Skeletal muscle tissue (tissue), 4 donors: Measurements from ENCODE around the gene CIAO3. TPM values are rescaled to one million over a fixed set of nuclear protein-coding genes. Genes with fewer than 3 reads are reported as not detected.
A peak's percentile ranks its signal among the peaks of the same experiment; 100 is the strongest.

Experiments used
- H3K27ac ChIP-seq: one replicate; pipeline ENCODE4 v1.7.0; 2013; ENCODE audit warnings: mild to moderate bottlenecking, low read depth, low read length, inconsistent platforms
- H3K27me3 ChIP-seq, 3 donors: one replicate each; pipeline ENCODE4 v1.7.0; 2013; ENCODE audit warnings: low read length in 3 of 3; ENCODE audit not compliant: control insufficient read depth in 3 of 3, insufficient read depth in 3 of 3
- H3K36me3 ChIP-seq, 3 donors: one replicate each; pipeline ENCODE4 v1.7.0; 2013; ENCODE audit warnings: low read length in 3 of 3; ENCODE audit not compliant: control insufficient read depth in 3 of 3, insufficient read depth in 3 of 3
- H3K4me1 ChIP-seq, 3 donors: one replicate each; pipeline ENCODE4 v1.7.0; 2013; ENCODE audit warnings: low read length in 3 of 3, mild to moderate bottlenecking in 3 of 3; ENCODE audit not compliant: control insufficient read depth in 3 of 3, insufficient read depth in 3 of 3
- H3K4me3 ChIP-seq, 3 donors: one replicate each; pipeline ENCODE4 v1.7.0; 2013; ENCODE audit warnings: low read length in 3 of 3
- H3K9ac ChIP-seq, 3 donors: one replicate each; pipeline ENCODE4 v1.7.0; 2013; ENCODE audit warnings: low read length in 3 of 3, mild to moderate bottlenecking in 3 of 3, moderate library complexity in 2 of 3, low read depth in 1 of 3
- H3K9me3 ChIP-seq, 3 donors: one replicate each; pipeline ENCODE4 v1.7.0; 2013; ENCODE audit warnings: low read length in 3 of 3; ENCODE audit not compliant: control insufficient read depth in 3 of 3
- total RNA-seq: library from RNA; depleted of rRNA; stranded (reverse); fragments of >200 nt; gene quantifications from one replicate; pipeline ENCODE4 v1.2.3, GENCODE V29; 2014
- donor health status: Osteomylitis.

Gene CIAO3
- total RNA-seq, 1 donor from 2014 or later: 43.3 TPM

- peaks cover 0 to 2% (median 0%) of the 10 kb centered on the region in 3 donors for H3K36me3 ChIP-seq
- H3K27ac ChIP-seq: no peak overlapping the region
- H3K4me3 ChIP-seq: no peak overlapping the region
- no peak overlapping the region for H3K9ac ChIP-seq
- no peaks in the 10 kb centered on the region for H3K9me3 ChIP-seq
- H3K4me1 ChIP-seq: peaks cover 31 to 38% (median 33%) of the 10 kb centered on the region in 3 donors
- peaks cover 22 to 39% (median 23%) of the 10 kb centered on the region in 3 donors for H3K27me3 ChIP-seq
Measured at GRCh38 chr16:724188-725040, 16.4 kb downstream of the CIAO3 start.

DNA sequence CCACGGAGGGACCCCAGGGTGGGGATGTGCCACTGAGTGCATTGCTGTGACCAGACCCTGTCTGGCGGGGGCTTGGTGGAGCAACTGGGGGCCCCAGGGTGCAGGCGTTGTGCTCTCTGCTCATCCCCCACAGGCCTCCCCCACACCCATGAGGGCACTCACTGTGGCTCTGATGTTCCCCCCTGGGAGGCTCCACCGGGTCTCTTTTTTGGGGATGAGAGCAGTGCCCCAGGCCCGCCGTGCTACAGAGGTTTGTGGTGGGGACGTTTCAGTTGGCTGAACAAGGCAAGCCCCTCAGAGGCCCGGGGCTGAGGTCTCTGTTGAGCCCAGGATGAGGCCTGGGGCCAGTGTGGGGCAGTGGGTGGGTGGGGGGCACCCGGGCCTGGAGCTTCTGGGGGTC lies 17.1 kb downstream of the CIAO3 start:
- Histone ChIP-seq H3K4me3 (no peak overlapping the region), H3K27ac (no peak overlapping the region), H3K36me3 (peaks cover 0 to 2% (median under 1%) of the 10 kb centered on the region in 3 donors), H3K9ac (no peak overlapping the region), H3K27me3 (peaks cover 22 to 33% (median 23%) of the 10 kb centered on the region in 3 donors), H3K4me1 (peaks cover 36 to 43% (median 37%) of the 10 kb centered on the region in 3 donors), H3K9me3 (no peaks in the 10 kb centered on the region)

GRCh38 chr16:722835-723633 lies 17.8 kb downstream of the CIAO3 start:
- Histone ChIP-seq H3K9me3 (no peaks in the 10 kb centered on the region), H3K9ac (no peak overlapping the region), H3K36me3 (peaks cover 0 to 2% (median 2%) of the 10 kb centered on the region in 3 donors), H3K27me3 (peaks cover 22 to 29% (median 23%) of the 10 kb centered on the region in 3 donors), H3K4me3 (no peak overlapping the region), H3K4me1 (peaks cover 34 to 40% (median 36%) of the 10 kb centered on the region in 3 donors), H3K27ac (no peak overlapping the region)

- Histone ChIP-seq H3K36me3 (peaks cover 0 to 2% (median 2%) of the 10 kb centered on the region in 3 donors), H3K27ac (no peak overlapping the region), H3K9me3 (no peaks in the 10 kb centered on the region), H3K27me3 (peaks cover 15 to 22% (median 16%) of the 10 kb centered on the region in 3 donors), H3K4me1 (peaks cover 26 to 33% (median 29%) of the 10 kb centered on the region in 3 donors), H3K4me3 (peak overlapping the region; percentile 30 to 89 (median 88)), H3K9ac (peak overlapping the region in 2 of 3 donors; percentile 88 to 97)
Measured at GRCh38 chr16:721765-722540, 18.8 kb downstream of the CIAO3 start.

- H3K4me1 ChIP-seq: peaks cover 26 to 35% (median 30%) of the 10 kb centered on the region in 3 donors
- H3K27ac ChIP-seq: peak within 1 kb of the TSS; percentile 79
- H3K9ac ChIP-seq: peak within 1 kb of the TSS; percentile 80 to 97 (median 88)
- H3K27me3 ChIP-seq: peaks cover 9 to 17% (median 11%) of the 10 kb centered on the region in 3 donors
- peak within 1 kb of the TSS; percentile 71 to 89 (median 88) for H3K4me3 ChIP-seq
- peaks cover 0 to 2% (median 2%) of the 10 kb centered on the region in 3 donors for H3K36me3 ChIP-seq
- H3K9me3 ChIP-seq: no peaks in the 10 kb centered on the region
Measured at GRCh38 chr16:720990-721764, 19.6 kb downstream of the CIAO3 start, which contains the start of gene ANTKMT. Gene ANTKMT, plus strand, starts transcription at chr16:721146. Its CDS starts 129 bp downstream, at chr16:721275.

GRCh38 chr16:720447-720989 lies 20.3 kb downstream of the CIAO3 start:
- peak overlapping the region; percentile 80 to 97 (median 88) for H3K9ac ChIP-seq
- H3K9me3 ChIP-seq: no peaks in the 10 kb centered on the region
- H3K4me3 ChIP-seq: peak overlapping the region; percentile 71 to 89 (median 88)
- peaks cover 2 to 10% (median 4%) of the 10 kb centered on the region in 3 donors for H3K27me3 ChIP-seq
- peaks cover 0 to 2% (median 2%) of the 10 kb centered on the region in 3 donors for H3K36me3 ChIP-seq
- peak overlapping the region; percentile 79 for H3K27ac ChIP-seq
- H3K4me1 ChIP-seq: peaks cover 29 to 40% (median 35%) of the 10 kb centered on the region in 3 donors

- peak overlapping the region; percentile 79 for H3K27ac ChIP-seq
- peak overlapping the region; percentile 80 to 97 (median 88) for H3K9ac ChIP-seq
- H3K27me3 ChIP-seq: peaks cover 0 to 5% (median 0%) of the 10 kb centered on the region in 3 donors
- peaks cover 0 to 2% (median 2%) of the 10 kb centered on the region in 3 donors for H3K36me3 ChIP-seq
- peaks cover 29 to 42% (median 35%) of the 10 kb centered on the region in 3 donors for H3K4me1 ChIP-seq
- H3K4me3 ChIP-seq: peak overlapping the region; percentile 71 to 89 (median 88)
- H3K9me3 ChIP-seq: no peaks in the 10 kb centered on the region
Measured at GRCh38 chr16:719815-720446, 20.9 kb downstream of the CIAO3 start.

- Histone ChIP-seq H3K9ac (peak overlapping the region in 1 of 3 donors; percentile 45), H3K27me3 (peaks cover 0 to 3% (median 3%) of the 10 kb centered on the region in 3 donors), H3K36me3 (peaks cover 0 to 2% (median 2%) of the 10 kb centered on the region in 3 donors), H3K4me1 (peaks cover 37 to 51% (median 38%) of the 10 kb centered on the region in 3 donors), H3K27ac (no peak overlapping the region), H3K4me3 (no peak overlapping the region), H3K9me3 (no peaks in the 10 kb centered on the region)
Measured at GRCh38 chr16:718922-719321, 21.9 kb downstream of the CIAO3 start.
